Endothelial cell of hepatic sinusoid (primary cell): ENCODE measurements around the gene KNTC1.
"Not testable (repeated sequence)": the region's sequence is repeated elsewhere in the genome, so short reads cannot be mapped to it uniquely, and the experiment has no call there.

ENCODE experiments used
- in situ Hi-C: cut with HindIII; loops from 2 replicates; pipeline ENCODE4 v1.10.0; 2017; ENCODE audit warnings: low sequenced_read_pairs

KNTC1 gene

DNA sequence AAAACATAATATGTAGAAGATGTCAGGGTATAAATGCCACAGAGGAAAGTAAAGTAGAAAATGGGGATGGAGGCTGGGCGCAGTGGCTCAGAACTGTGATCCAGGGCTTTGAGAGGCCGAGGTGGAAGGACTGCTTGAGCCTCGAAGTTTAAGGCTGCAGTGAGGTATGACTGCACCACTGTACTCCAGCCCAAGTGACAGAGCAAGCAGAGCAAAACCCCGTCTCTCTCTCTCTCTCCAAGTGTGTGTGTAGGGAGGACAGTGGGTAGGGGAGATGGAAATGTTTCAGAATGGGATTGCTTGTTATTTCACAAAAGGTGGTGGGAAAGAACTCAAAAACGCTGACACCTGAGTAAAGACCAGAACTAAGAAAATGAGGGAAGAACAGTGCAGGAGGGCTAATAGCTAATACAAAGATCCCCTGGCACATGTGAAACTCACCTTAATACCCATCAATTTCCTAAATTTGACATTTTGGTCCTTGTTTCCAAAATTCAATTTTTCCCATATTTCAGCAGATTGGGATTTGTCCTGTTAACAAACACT, 20.6 kb upstream of the KNTC1 start:
- in situ Hi-C loops, result no loop called here

DNA sequence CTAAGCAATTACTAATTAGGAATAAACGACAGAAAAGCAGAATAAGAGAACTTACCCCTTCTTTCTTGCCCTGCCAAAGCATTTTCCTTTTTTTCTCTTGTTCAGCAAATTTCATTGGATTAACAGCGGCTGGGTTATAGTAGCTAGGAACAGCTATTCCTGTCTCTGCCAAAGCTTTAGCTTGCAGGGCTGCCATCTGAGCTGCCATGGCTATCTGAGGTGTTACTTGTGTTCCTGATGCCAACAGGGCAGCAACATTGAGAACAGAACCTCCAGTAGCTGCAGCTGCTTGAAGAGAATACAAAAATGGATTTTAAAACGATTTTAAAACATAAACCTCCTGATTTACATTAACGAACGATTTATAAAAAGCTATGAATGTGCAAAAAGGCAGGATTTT, 18.9 kb upstream of the KNTC1 start:
- in situ Hi-C loops, result no loop called here

- in situ Hi-C loops, result not testable (repeated sequence)
Measured at GRCh38 chr12:122513028-122513427, 14.0 kb upstream of the KNTC1 start.

DNA sequence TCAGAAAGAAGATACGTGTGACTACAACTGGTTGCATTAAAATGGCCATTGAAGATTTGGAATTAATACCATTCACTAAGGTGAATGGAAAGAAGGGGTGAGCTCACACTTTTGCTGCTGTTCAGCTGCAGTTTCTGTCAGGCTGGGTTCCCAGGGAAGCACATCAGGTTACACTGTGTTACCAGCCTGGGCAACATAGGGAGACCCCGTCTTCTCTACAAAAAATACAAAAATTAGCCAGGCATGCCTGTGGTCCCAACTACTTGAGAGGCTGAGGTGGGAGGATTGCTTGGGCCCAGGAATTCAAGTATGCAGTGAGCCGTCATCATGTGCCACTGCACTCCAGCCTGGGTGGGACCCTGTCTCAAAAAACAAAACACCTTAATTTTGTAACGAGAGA, 13.4 kb upstream of the KNTC1 start:
- in situ Hi-C loops, result no loop called here

GRCh38 chr12:122515275-122515674, 11.8 kb upstream of the KNTC1 start:
- in situ Hi-C loops, result no loop called here

DNA sequence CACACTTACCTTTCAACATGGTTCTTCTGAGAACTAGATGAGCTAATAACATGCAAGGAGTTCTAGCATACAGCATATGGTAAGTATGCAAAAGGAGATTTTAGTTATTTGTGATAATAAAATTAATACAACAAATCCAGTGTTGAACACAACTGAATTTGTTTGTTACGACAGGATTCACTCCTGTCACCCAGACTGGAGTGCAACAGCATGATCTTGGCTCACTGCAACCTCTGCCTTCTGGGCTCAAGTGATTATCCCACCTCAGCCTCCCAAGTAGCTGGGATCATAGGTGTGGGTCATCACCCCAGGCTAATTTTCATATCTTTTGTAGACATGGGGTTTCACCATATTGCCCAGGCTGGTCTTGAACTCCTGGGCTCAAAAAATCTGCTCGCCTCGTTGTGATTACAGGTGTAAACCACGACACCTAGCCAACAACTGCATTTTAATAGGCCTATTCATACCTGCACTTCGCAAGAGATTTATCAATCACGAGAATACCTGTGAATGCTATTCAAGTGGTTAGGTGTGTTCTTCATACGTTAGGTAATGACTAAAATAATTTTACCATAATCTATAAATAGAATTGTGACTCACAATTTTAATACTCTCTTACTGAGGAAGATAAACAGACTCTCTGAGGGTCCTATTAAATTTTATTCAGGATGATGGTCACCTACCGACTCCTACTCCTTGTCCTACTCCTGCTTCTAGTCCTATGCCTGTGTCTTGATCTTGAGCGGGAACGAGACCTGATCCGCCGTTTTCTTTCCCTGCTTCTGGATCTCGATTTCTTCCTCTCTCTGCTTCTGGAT, 10.3 kb upstream of the KNTC1 start:
- in situ Hi-C loops, result no loop called here

DNA sequence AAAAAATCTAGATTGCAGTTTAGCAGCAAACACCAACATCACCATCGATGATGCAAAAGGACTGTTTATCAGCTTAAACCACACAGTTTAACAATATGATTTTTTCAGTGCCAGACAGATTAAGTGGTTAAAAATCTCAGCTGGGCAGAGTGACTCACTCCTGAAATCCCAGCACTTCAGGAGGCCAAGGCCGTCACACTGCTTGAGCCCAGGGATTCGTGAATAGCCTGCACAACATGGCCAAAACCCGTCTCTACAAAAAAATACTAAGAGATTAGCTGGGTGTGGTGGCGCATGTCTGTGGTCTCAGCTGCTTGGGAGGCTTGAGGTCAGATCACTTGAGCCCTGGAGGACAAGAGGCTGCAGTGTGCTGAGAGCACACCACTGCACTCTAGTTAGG, 9.2 kb upstream of the KNTC1 start:
- in situ Hi-C loops, result no loop called here

- in situ Hi-C loops, result no loop called here
Measured at GRCh38 chr12:122518908-122519307, 8.1 kb upstream of the KNTC1 start.

DNA sequence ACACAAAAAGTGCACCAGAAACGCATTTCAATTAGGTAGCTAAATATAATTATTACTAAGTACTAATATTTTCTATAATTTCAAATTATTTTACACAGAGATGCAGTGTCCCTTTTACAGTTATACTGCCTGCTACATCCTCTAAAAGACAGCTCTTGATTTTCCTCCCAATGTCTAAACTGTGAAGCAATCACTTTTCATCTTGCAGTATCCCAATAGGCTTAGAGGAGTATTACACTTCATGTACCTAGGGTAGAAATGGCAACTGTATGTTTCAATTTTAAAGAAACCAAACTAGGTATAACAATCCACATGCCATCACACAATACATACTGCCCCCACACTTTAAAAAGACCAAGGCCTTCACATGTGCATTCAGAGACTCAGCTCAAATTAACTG, 7.6 kb upstream of the KNTC1 start:
- in situ Hi-C loops, result no loop called here

GRCh38 chr12:122520676-122521075, 6.4 kb upstream of the KNTC1 start:
- in situ Hi-C loops, result no loop called here

GRCh38 chr12:122523280-122523679, 3.8 kb upstream of the KNTC1 start:
- in situ Hi-C loops, result no loop called here

GRCh38 chr12:122523846-122524718, 3.0 kb upstream of the KNTC1 start:
- in situ Hi-C loops, result no loop called here

DNA sequence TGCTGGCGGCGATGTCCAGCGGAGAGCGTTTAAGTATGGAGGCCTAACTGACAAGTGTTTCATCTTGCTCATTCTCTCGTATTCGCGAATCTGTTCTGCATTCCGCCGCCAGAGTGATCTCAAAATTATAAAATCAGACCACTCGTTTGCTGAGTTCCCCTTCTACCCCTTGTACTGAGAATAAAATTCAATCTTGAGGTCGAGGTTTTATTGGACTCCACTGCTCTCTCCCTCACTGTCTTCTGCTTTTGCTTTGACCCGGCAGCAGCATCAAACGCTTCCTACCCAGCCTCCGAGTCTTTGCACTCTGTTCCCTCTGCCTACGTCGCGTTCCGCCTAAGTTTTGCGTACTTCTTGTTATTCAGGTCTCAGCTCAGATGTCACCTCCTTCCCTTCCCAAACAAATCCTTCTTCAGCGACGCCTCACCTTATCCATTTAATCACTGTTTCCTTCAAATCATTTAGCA, 462 bp downstream of the KNTC1 start:
- in situ Hi-C loops, result loop anchor here (5.0 kb wide), 1 partner anchor 235 kb away; no protein-coding TSS in a partner anchor

GRCh38 chr12:122528582-122528981, 1.5 kb downstream of the KNTC1 start:
- in situ Hi-C loops, result loop anchor here (5.0 kb wide), 1 partner anchor 234 kb away; no protein-coding TSS in a partner anchor

- in situ Hi-C loops, result loop anchor here (5.0 kb wide), 1 partner anchor 233 kb away; no protein-coding TSS in a partner anchor
Measured at GRCh38 chr12:122528992-122529391, 1.9 kb downstream of the KNTC1 start.

- in situ Hi-C loops, result no loop called here
Measured at GRCh38 chr12:122533856-122534255, 6.8 kb downstream of the KNTC1 start.

DNA sequence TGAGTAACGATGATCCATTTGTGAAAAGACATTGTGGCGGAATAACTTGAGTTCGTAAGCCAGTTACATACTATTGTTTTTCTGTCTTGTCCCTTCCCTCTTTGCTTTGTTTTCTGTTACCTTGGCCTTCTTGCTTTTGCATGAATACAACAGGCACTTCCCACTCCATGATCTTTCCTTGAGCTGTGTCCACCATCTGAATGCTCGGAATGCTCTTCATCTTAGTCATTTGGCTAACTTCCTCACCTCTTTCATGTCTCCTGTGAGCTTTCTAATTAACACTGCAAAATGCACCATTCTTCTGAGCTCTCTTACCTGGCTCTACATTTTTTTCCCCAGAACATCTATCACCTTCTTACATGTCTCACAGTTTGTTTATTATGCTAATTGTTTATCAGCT, 10.0 kb downstream of the KNTC1 start:
- in situ Hi-C loops, result loop anchor here (5.0 kb wide), 3 partner anchors 50 to 100 kb away; no protein-coding TSS in a partner anchor

GRCh38 chr12:122538496-122538895, 11.4 kb downstream of the KNTC1 start:
- in situ Hi-C loops, result loop anchor here (5.0 kb wide), 3 partner anchors 49 to 101 kb away; no protein-coding TSS in a partner anchor

DNA sequence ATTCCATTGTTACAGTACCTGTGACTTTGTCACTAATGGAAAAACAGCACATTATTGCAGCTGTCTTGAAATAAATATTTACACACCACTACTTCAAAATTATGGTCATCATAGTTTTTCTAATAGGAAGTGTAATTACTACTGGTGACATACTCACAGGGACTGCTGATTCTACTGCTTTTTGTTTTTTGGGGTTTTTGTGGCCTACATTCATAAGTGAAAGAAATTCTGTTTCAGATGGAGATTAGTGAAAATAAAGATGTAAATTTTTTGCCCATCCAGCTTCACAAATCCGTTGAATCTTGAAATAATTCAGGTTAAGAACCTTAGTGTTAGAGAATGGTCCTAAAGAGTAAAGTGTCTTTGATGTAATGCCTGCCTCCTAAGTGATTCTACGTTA, 17.5 kb downstream of the KNTC1 start:
- in situ Hi-C loops, result no loop called here

- in situ Hi-C loops, result no loop called here
Measured at GRCh38 chr12:122545855-122546254, 18.8 kb downstream of the KNTC1 start.

DNA sequence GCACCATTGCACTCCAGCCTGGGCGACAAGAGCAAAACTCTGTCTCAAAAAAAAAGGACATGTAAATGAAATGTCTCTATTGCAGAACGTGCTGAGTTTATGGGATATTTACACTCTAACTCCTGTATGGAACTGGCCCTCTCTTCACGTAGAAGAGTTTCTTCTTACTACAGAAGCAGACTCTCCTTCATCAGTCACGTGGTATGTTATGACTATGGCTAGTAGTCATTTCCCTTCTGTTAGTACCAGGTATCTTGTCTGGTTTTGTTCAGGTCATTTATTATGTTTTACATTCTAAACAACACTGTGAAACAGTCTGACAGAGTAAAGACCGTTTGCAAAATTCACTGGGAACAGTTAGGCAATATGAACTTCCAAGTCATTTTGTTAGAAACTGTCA, 20.3 kb downstream of the KNTC1 start:
- in situ Hi-C loops, result no loop called here
